Measurements from ENCODE around the gene CYTH4. TPM values are rescaled to one million over a fixed set of nuclear protein-coding genes. Genes with fewer than 3 reads are reported as not detected.
A peak's percentile ranks its signal among the peaks of the same experiment; 100 is the strongest.

The CYTH4 gene
- total and polyA plus RNA-seq, 10 of the 15 experiments (the other 5 are each of a cell fraction or from before 2014, with no cell fraction given) = 1.5 to 27.3 (median 16.9) TPM

DNA sequence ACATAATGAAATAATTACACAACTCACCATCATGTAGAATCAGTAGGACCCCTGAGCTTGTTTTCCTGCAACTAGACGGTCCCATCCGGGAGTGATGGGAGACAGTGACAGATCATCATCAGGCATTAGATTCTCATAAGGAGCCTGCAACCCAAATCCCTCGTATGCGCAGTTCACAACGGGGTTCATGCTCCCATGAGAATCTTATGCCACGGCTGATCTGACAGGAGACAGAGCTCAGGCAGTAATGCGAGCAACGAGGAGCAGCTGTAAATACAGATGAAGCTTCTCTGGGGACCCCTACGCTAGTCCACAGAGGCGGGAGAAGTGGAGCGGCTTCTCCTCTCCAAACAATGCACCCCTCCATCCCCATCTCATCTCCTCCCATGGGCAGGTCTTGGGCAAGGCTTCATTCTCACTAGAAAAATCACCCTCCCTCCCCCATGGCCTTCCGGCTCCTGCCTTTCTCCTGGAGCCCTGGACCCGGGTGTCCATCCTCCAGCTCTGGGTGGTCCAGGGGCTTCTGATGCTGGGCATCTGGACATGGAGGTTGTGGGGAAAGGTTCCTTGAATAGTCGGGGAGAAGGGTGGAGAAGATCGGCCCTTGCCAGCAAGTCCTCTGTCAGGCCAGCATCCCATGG is 22.0 kb upstream of the CYTH4 start:
- FAIRE-seq (no peak), ATAC-seq (peak; percentile 4; the same call in 2 of the 3 replicates), DNase-seq (ENCODE audit: low read depth, low spot score) (no peak)
- Histone ChIP-seq H3K36me3 (ENCODE audit: control insufficient read depth in 2 of 2, insufficient read depth in 2 of 2, low read length in 1 of 2) (no peaks in the 10 kb centered on the region), H3K27me3 (replicated peaks in 1 of 2; ENCODE audit: control insufficient read depth in 2 of 2, insufficient read depth in 2 of 2, low read length in 1 of 2) (no peaks in the 10 kb centered on the region), H3K9me3 (replicated peaks; ENCODE audit: control insufficient read depth, insufficient read depth, low read length) (peaks cover 8% of the 10 kb centered on the region; the same call in 2 of the 3 replicates), H3K9ac (ENCODE audit: control insufficient read depth, insufficient read depth, low read length) (no peak overlapping the region), H3K4me2 (ENCODE audit: control insufficient read depth, insufficient read depth) (peak overlapping the region; percentile 17; the same call in 1 of the 2 replicates), H3K79me2 (ENCODE audit: control insufficient read depth, insufficient read depth, low read length) (no peaks in the 10 kb centered on the region), H3K27ac (ENCODE audit: control insufficient read depth, insufficient read depth) (no peak overlapping the region), H2AFZ (ENCODE audit: control insufficient read depth, low read depth, low read length) (0 out of 2 replicates have a peak overlapping the region, but pooled peaks have one; percentile 1), H3K4me1 (ENCODE audit: control insufficient read depth, insufficient read depth, low read length) (peaks cover 8% of the 10 kb centered on the region; the same call in 1 of the 2 replicates), H4K20me1 (ENCODE audit: control insufficient read depth, insufficient read depth) (no peaks in the 10 kb centered on the region), H3K4me3 (no peak overlapping the region)
- WGBS (ENCODE audit: insufficient coverage, insufficient replicate concordance, low lambda C conversion rate, missing lambda C conversion rate) = 68% methylated on average over 15 of the region's 15 CpGs
- ChIA-PET SMC1A (ENCODE audit: uncharacterized antibody, unreplicated experiment) (interaction anchor here (0.6 to 5.9 kb wide), 34 partner anchors 9 to 400 kb away, joined by 3 to 165 read pairs (median 6); partner anchors contain the start of genes CYTH4, IL2RB and RAC2), CTCF (interaction anchor here (0.7 to 5.9 kb wide), 49 partner anchors 7 to 404 kb away, joined by 3 to 265 read pairs (median 7); partner anchors contain the start of genes CYTH4, IL2RB, KCTD17 and RAC2), RAD21 (ENCODE audit: unreplicated experiment) (interaction anchor here (0.6 to 4.9 kb wide), 24 partner anchors 9 to 306 kb away, joined by 3 to 132 read pairs (median 10); partner anchors contain the start of genes IL2RB and RAC2), POLR2A (interaction anchor here (1.0 to 2.9 kb wide), 11 partner anchors 13 to 112 kb away, joined by 3 to 51 read pairs (median 5); partner anchors contain the start of gene RAC2)
- BruUV-seq (replicated peaks) = no TSS peak
- in situ Hi-C loops (cut with MboI) = loop anchor here (5.0 kb wide), 1 partner anchor 197 kb away; no protein-coding TSS in a partner anchor
- TF ChIP-seq, protein P1, sequence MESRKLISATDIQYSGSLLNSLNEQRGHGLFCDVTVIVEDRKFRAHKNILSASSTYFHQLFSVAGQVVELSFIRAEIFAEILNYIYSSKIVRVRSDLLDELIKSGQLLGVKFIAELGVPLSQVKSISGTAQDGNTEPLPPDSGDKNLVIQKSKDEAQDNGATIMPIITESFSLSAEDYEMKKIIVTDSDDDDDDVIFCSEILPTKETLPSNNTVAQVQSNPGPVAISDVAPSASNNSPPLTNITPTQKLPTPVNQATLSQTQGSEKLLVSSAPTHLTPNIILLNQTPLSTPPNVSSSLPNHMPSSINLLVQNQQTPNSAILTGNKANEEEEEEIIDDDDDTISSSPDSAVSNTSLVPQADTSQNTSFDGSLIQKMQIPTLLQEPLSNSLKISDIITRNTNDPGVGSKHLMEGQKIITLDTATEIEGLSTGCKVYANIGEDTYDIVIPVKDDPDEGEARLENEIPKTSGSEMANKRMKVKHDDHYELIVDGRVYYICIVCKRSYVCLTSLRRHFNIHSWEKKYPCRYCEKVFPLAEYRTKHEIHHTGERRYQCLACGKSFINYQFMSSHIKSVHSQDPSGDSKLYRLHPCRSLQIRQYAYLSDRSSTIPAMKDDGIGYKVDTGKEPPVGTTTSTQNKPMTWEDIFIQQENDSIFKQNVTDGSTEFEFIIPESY (IDR thresholded peaks at IDR 0.05) = no peak
- no peak for TF ChIP-seq BMI1 (IDR thresholded peaks at IDR 0.05; ENCODE audit: borderline replicate concordance)
- intact Hi-C loops (cut with micrococcal nuclease; ENCODE audit: unreplicated experiment) = loop anchor here (2.0 kb wide), 2 partner anchors 35 to 181 kb away; no protein-coding TSS in a partner anchor

Measured in GM12878 (cell line).